Astrocyte (in vitro differentiated cells and primary cell): ENCODE measurements around the gene MKRN2.

Experiments used
- EZH2 ChIP-seq: IDR thresholded peaks from 2 replicates; pipeline ENCODE4 v1.6.1; 2012; ENCODE audit warnings: mild to moderate bottlenecking, low read length, inconsistent platforms; ENCODE audit not compliant: insufficient read depth
- TF ChIP-seq, protein P1 (sequence below): IDR thresholded peaks from 2 replicates; pipeline ENCODE4 v1.5.1; 2011; ENCODE audit warnings: low read depth, mild to moderate bottlenecking, inconsistent platforms, low read length, moderate library complexity; ENCODE audit not compliant: insufficient read depth

DNA sequence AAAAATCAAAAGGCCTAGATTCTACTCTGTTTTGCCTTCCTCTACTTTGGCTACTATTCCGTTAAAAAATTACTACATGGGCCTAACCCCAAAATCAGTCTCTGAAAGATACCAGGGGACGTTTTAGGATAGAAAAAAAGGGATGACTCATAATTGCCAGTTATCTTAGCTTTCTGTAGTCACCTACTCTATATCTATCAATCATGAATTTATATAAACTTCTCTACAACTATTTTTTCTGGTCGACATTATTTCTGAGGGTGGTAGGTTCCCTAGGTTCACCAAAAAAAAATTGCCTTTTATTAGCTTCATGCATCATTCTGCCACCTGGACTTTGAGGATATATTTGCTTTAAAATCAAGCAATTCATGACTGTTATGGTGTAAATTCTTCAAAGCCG lies 70.5 kb downstream of the MKRN2 start:
- TF ChIP-seq, protein P1, sequence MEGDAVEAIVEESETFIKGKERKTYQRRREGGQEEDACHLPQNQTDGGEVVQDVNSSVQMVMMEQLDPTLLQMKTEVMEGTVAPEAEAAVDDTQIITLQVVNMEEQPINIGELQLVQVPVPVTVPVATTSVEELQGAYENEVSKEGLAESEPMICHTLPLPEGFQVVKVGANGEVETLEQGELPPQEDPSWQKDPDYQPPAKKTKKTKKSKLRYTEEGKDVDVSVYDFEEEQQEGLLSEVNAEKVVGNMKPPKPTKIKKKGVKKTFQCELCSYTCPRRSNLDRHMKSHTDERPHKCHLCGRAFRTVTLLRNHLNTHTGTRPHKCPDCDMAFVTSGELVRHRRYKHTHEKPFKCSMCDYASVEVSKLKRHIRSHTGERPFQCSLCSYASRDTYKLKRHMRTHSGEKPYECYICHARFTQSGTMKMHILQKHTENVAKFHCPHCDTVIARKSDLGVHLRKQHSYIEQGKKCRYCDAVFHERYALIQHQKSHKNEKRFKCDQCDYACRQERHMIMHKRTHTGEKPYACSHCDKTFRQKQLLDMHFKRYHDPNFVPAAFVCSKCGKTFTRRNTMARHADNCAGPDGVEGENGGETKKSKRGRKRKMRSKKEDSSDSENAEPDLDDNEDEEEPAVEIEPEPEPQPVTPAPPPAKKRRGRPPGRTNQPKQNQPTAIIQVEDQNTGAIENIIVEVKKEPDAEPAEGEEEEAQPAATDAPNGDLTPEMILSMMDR: no peak
- TF ChIP-seq EZH2: no peak
